Stimulated activated CD8-positive, alpha-beta memory T cell treated with anti-CD3 and anti-CD28 coated beads, Interleukin-4, amount 100 ng/mL, for 1 hour (primary cell): Measurements from ENCODE around the gene NBAS.

ENCODE experiments used
- DNase-seq, 2 donors: peaks; one replicate each; pipeline ENCODE4 v3.0.0-alpha.2; 2020; ENCODE audit warnings: low read depth in 2 of 2, low spot score in 1 of 2

NBAS gene

DNA sequence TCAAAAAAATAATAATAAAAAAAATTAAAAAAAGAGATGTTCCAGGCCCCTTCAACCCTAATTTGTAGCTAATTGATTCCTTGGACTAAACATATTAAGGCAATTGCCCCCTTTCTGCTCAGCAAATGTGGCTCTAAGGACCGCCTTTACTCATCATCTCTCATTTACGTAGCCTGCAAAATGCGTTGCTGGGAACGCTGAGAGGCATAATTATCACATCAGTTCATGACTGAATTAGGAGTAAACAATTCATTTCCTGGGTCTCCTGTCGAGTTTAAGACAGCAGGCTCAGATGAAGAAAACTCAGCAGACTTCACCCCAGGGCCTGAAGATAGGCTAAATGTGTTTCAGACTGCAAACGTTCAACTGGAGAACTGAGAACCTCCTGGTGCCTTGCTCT lies 413.5 kb downstream of the NBAS start:
- DNase-seq: no peak

DNA sequence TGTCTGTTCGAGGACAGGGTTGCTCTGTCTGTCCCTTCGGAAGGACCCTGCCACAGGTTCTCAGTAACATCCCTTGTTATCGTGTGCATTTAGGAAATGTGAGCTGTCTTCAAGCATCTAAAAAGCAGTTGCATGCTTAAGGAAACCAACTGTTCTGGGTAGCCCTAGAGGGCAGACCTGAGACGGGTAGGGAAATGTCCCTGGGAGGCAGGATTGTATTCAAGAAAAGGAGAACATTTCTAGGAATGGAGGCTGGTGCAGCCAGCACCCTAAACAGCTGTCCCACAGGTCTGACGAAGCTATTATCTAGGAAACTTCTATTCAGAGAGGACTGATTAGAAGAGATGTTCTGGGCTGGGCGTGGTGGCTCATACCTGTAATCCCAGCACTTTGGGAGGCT lies 414.2 kb downstream of the NBAS start:
- no peak for DNase-seq

DNA sequence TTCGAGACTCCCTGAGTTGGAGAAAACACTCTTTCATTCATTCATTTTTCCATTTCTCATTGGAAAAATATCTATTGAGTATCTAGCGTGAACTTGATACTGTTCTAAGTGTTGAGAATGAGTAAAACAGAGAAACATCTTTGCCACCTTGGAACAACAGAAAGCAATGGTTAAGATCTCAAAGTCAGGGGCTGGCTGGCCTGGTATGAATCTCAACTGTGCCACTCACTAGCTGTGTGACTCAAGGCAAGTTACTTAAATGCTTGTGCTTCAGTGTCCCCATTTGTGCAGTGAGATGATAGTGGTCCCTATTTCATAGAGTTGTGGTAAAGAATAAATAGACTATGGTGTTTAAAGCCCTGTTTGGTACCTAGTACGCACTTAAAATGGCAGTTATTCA lies 415.2 kb downstream of the NBAS start:
- no peak for DNase-seq

DNA sequence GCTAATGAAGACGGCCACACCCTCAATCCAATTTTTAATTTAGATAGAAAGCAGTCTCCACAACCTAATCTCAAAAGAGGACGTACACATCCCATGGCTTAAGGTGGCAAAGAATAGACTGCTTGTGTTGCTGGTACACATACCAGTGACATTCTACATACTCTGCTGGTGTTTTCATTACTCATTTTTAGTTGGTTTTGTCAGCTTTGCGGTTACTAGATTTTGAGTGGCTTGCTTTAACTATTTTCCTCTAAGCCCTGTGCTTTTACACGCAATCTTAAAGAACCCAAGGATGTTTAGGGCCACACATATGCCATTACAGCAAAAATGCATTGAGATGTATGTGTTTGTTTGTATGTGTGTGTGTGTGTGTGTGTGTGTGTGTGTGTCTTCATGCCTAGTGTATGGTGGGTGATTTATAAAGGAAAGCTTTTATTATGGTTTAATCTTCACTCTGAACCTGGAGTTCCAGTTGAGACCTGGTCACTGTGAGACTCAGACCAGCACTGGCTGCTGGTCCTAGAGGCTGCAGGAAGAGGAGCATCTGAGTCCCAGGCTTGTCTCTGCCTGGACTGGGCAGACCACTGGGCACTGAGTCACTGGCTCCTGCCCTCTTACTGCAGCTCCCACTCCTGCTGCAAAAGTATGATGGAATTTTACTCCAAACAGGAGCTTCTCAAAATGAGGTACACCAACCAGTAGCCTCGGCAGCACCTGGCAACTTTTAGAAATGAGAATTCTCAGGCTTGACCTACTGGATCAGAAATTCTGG lies 415.9 kb downstream of the NBAS start:
- DNase-seq: no peak

DNA sequence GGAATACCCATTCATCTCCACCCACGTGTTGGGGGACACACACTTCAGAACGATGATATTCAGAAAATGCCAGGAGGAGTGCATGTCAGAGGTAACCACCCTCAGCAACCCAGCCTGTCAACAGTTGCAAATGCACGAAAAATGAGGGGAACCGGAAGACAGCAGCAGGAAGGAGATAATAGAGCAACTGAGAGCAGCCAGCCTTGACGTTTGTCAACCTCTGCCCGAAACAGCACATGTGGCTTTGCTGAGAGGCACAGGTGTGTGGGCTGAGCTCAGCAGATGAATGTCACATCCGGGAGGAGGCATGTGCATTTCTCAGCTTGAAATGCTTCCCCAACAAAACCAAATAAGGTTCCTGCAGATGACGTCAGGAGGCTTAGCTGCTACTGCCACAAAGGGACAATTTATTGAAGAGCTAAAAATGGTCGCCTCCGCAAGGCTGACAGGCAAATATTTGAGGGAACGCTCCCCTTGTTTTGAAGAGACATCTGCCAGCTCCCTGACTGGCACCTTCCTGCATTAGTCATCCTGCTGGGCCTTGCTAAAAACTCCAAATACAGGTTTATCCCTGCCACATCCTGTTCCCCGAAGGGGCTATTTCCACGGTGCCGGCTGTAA lies 419.0 kb downstream of the NBAS start:
- DNase-seq: peak in 1 of 2 donors; percentile 21

DNA sequence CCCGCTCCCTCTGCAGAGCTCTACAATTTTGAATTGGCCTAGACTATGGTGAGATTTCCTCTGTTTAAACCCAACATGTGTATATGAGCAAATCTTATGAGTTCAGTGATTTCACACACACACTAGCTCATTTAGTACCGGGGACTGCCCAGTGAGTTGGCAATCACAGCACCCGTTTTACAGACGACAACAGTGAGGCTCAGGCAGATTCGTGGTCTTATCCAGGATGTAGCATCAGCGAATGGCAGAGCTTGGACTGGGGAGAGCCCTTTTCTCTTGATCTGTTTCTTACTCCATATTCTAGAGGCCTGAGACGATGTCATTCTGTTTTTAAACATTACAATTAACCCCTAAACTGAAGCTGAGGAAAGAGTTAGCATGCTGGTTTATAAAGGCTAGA lies 419.9 kb downstream of the NBAS start:
- no peak for DNase-seq

DNA sequence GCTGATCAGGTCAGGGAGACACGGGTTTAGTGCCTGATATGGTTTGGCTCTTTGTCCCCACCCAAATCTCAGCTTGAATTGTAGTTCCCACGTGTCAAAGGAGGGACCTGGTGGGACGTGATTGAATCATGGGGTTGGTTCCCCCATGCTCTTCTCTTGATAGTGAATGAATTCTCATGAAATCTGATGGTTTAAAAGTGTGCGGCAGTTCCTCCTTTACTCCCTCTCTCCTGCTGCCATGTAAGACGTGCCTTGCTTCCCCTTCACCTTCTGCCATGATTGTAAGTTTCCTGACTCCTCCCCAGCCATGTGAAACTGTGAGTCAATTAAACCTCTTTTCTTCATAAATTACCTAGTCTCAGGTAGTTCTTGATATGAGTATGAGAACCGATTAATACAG lies 424.5 kb downstream of the NBAS start:
- no peak for DNase-seq

DNA sequence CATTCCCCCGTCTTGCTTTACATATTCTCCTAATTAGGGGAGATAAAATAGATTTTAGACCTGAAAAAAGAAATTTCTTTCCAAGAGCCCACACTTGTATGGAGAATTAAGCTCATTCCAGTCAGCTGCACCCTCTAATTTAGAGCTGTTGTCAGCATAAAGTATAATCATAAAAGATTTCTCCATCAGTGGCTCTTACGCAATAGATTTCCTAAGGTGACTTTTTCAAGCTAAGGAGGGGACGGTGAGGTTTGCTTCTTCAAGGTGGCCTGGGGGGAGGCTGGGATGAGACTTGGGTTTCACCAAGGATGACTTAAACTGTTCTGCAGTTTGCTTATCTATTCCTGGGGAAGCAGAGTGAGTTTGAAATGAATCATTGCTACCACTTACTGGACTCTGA lies 426.2 kb downstream of the NBAS start:
- DNase-seq: no peak

DNA sequence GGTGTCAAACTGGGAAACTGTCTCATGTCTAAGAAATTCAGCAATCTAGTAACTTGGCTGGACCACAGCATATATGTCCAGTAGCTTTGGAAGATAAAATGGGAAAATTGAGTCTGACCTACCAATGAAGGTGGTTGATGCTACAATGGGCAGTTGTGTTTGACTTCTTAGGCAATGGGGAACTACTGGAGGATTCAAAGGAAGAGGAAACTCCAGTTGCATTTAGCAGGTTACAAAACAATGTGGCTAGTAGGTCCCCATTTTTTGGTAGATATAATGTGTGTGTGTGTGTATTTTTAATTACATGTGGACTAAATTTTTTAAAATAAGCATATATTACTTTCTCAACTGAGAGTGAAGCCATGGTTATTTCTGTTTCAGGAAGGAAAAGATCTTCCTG lies 427.7 kb downstream of the NBAS start:
- DNase-seq: no peak

DNA sequence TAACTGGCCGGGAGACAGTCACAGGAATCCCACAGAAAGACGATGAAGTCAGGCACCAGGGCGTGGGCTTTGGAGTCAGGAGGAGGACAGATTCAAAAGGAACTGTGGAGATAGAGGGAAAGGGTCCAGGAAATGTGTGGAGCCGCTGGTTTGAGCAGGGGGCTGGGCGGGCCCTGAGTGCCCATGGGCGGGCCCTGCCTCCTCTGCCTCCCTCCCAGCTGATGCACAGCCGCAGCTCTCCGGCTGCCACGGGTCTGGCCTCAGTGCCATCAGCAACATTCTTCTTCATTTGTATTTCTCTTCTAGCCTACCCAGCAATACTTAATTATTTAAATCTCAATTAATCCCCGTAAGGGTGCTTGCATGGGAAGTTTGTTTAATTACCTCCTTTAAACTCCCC lies 432.3 kb downstream of the NBAS start:
- DNase-seq: no peak

DNA sequence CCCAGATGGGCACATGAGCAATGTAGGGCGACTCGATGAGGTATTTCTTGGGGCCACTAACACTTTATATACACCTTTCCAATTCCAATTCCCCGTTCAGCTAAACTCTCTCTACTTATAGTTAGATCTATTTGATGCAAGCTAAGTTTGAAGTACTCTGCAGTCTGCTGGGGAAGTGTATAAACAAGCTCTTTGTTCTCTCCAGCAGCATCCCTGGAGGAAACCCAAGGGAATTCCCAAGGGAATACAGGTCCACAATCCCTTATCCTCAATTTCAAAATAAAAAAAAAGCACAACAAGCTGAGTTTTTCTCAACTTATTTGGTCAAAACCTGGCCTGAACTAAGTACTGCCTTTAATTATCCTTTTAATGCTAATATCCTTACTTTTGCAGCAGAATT lies 433.3 kb downstream of the NBAS start:
- no peak for DNase-seq

DNA sequence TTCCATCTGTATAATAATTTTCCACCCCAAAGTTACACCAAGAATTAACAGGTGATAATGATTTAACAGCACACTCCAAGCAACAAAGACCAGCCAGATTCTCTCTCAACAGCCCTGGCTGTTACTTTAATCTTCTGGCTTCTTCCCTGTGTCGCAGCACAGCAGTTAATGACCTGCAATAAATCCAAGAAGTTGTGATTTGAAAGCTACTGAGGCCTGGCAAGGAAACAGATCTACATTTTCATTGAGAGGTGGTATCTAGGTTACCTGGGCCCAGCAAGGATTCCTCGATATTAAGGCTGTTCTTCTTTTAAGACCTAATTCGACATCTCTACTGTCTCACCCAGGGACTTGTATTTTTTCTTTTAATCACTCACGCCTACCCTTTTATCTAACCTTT lies 433.8 kb downstream of the NBAS start:
- DNase-seq: no peak

DNA sequence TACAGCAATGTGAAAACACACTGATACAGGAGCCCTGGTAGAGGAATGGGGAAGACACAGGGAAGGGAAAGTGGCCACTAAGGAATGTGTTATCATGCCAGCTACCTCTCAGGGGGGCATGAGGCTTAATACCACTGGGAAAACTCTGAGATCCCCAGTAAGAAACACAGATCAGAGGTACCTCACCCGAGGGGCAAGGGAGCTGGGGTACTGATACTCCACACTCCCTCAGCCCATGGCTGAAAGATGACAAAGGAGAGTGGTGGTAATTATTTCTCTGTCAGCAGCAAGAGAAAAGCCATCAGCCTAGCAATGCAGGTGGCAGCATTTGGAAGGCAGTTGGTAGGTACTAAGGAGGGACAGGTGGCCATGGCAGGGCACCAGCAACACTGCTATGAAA lies 434.8 kb downstream of the NBAS start:
- DNase-seq: no peak

DNA sequence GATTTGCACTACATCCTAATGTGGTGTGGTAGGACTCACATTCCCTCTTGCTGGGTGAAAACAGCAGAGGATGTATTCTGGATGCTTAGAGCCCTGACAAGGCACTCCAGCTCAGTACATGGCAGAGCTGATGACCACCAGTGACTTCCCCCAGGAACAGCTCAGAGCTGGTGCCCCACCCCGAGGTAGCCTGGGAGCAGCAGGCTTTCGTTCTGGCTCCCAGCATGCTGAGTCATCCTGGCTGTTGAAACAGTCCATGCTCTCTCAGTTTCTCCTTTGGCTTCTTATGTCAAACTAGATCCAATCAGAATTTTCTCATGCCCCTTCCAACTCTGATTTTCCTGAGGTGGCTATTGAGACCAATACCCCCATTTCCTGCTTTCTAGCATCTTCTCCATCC lies 438.2 kb downstream of the NBAS start:
- DNase-seq: no peak

DNA sequence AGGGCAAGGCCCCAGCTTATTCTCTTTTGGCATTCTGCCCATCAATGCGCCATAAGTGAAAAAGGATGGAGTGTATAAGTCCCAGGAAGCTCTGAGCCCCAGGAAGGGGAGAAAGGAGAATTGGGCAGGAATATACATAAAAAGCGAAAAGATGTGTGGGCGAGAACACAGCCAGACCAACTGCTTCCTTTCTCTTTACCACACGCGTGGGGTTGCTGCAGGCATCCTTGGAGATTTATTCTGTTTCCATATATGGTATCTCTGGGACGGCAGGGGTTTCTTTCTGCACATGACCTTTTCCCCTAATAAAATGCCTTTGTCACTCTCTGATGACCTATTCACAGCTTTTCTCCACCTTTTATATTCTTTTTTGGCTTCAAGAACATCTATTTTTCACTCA lies 440.5 kb downstream of the NBAS start:
- no peak for DNase-seq

DNA sequence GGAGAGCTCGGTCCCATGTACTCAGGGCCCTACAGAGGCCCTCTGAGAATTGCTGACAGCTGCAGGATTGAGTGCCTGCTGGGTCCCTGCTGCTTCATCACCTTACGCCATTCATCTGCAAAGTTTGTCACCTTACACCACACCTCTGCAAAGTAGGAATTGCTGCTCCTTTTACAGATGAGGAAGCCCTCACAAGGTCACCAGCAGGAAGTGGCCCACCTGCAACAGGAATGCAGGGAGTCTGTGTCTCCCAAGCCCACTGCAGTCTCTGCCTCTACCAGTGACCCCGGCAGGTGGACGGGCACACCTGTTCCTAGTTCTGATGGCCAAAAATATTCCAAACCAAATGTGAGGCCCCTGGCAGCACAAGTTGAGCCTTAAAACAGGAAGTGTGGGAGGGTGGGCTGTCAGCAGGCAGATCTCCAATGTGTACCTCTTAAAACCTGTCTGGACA lies 441.4 kb downstream of the NBAS start:
- DNase-seq: no peak

DNA sequence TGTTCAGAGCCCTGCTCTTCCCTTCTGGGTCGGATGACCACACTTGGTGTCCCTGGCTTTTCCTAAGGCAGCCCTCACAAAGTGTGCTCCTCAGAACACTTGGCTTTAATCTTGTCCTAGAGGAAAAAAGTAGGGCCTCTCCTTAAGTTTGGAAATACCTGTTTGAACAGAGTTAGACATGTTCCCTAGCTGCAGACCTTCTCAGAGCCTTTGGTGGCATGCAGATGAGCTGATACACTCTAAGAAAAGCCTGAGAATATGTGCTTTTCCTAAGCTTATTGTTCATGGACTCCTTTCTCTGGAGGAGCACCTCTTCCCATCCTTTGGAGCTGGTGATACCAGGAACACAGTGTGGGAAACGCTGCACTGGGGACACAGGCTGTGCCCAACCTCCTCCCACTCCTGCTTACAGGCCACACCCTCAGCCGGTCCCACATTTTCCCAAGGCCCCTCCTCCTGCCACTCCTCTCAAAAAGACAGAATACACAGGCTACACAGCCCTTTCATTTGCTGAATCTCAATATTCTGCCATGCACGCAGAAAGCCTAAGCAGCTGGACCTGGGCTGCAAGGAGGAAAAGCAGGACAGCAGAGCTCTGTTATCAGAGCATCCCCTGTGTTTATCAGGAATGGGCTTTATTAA lies 443.6 kb downstream of the NBAS start:
- DNase-seq: no peak
